GM23338 (cell line): ENCODE results near the gene LPIN1. TPM values are rescaled to one million over a fixed set of nuclear protein-coding genes. Genes with fewer than 3 reads are reported as not detected.

Experiments
- ATAC-seq: fragments of 200-7000 bp; cut with Tn5 transposase; 3 replicates; pipeline ENCODE4 v1.9.1; 2020
- DNase-seq: peaks from one replicate; pipeline ENCODE4 v3.0.0-alpha.2; 2015; ENCODE audit warnings: low spot score
- H2AFZ ChIP-seq: fragments of 200-600 bp; sonication (generic); 2 replicates; pipeline ENCODE4 v1.8.0; 2016; ENCODE audit warnings: antibody characterized with exemption, mild to moderate bottlenecking, moderate library complexity
- H3F3A ChIP-seq: fragments of 200-600 bp; sonication (generic); replicated peaks from 2 replicates; pipeline ENCODE4 v1.8.0; 2017; ENCODE audit warnings: antibody characterized with exemption, mixed run types, low read depth
- H3K27ac ChIP-seq: fragments of 200-600 bp; sonication (generic); 2 replicates; pipeline ENCODE4 v1.6.1; 2016; ENCODE audit warnings: low read depth
- H3K27me3 ChIP-seq: fragments of 200-600 bp; sonication (generic); 2 replicates; pipeline ENCODE4 v1.8.0; 2016; ENCODE audit warnings: mild to moderate bottlenecking, mixed run types, moderate library complexity; ENCODE audit not compliant: insufficient read depth
- H3K36me3 ChIP-seq: fragments of 200-600 bp; sonication (generic); 2 replicates; pipeline ENCODE4 v1.8.0; 2016; ENCODE audit warnings: mild to moderate bottlenecking; ENCODE audit not compliant: insufficient read depth
- H3K4me1 ChIP-seq: fragments of 200-600 bp; sonication (generic); 2 replicates; pipeline ENCODE4 v1.8.0; 2016; ENCODE audit warnings: mild to moderate bottlenecking, moderate library complexity; ENCODE audit not compliant: insufficient read depth
- H3K4me2 ChIP-seq: fragments of 200-600 bp; sonication (generic); 2 replicates; pipeline ENCODE4 v1.7.1; 2017; ENCODE audit warnings: mixed run types
- H3K4me3 ChIP-seq: fragments of 200-600 bp; sonication (generic); 2 replicates; pipeline ENCODE4 v1.6.1; 2016; ENCODE audit warnings: mixed run types
- H3K79me2 ChIP-seq: fragments of 200-600 bp; sonication (generic); replicated peaks from 2 replicates; pipeline ENCODE4 v1.8.0; 2017; ENCODE audit warnings: mild to moderate bottlenecking; ENCODE audit not compliant: insufficient read depth
- H3K9me2 ChIP-seq: fragments of 200-600 bp; sonication (generic); 2 replicates; pipeline ENCODE4 v1.8.0; 2017; ENCODE audit not compliant: insufficient read depth
- H4K20me1 ChIP-seq: fragments of 200-600 bp; sonication (generic); replicated peaks from 2 replicates; pipeline ENCODE4 v1.8.0; 2017; ENCODE audit warnings: mild to moderate bottlenecking; ENCODE audit not compliant: insufficient read depth
- H3K27ac Mint-ChIP-seq: 2 replicates; pipeline ENCODE4 v1.8.0; 2020; ENCODE audit warnings: inconsistent platforms, mild to moderate bottlenecking, moderate library complexity, mixed read lengths
- H3K27me3 Mint-ChIP-seq: 3 replicates; pipeline ENCODE4 v1.8.0; 2022; ENCODE audit warnings: low read depth, mild to moderate bottlenecking, moderate library complexity, mixed read lengths, inconsistent platforms; ENCODE audit not compliant: insufficient read depth, poor library complexity
- H3K36me3 Mint-ChIP-seq: 3 replicates; pipeline ENCODE4 v1.8.0; 2021; ENCODE audit warnings: low read depth, mild to moderate bottlenecking, inconsistent platforms, moderate library complexity, mixed read lengths
- H3K4me1 Mint-ChIP-seq: 3 replicates; pipeline ENCODE4 v1.8.0; 2020; ENCODE audit warnings: mild to moderate bottlenecking, inconsistent platforms, mixed read lengths
- H3K4me3 Mint-ChIP-seq: 3 replicates; pipeline ENCODE4 v1.8.0; 2021; ENCODE audit warnings: moderate library complexity, mild to moderate bottlenecking, inconsistent platforms, mixed read lengths
- H3K9me3 Mint-ChIP-seq: 3 replicates; pipeline ENCODE4 v1.8.0; 2020; ENCODE audit warnings: moderate library complexity, mild to moderate bottlenecking, inconsistent platforms, mixed read lengths
- CREB1 ChIP-seq: fragments of 250-450 bp; sonication (Bioruptor Pico); IDR thresholded peaks from 2 replicates; pipeline ENCODE4 v1.5.0; 2020; ENCODE audit warnings: low read depth, mild to moderate bottlenecking, moderate library complexity
- CTCF ChIP-seq, 2 experiments: fragments of 200-600 bp in 1 of 2; sonication (generic) in 1 of 2; conservative IDR thresholded peaks; 2 replicates each; pipeline versions ENCODE4 v1.5.1 to v1.6.1; 2016 to 2017; ENCODE audit warnings: antibody characterized with exemption in 2 of 2, low read depth in 2 of 2, mild to moderate bottlenecking in 2 of 2, moderate library complexity in 1 of 2
- ETS1 ChIP-seq: IDR thresholded peaks from 2 replicates; pipeline ENCODE4 v1.6.1; 2016; ENCODE audit warnings: antibody characterized with exemption
- EZH2 ChIP-seq: fragments of 200-600 bp; sonication (generic); IDR thresholded peaks from one replicate; pipeline ENCODE4 v1.8.0; 2017; ENCODE audit warnings: antibody characterized with exemption, mild to moderate bottlenecking, low read depth; ENCODE audit not compliant: unreplicated experiment
- EZH2phosphoT487 ChIP-seq: fragments of 200-600 bp; sonication (generic); IDR thresholded peaks from one replicate; pipeline ENCODE4 v1.8.1; 2018; ENCODE audit warnings: antibody characterized with exemption; ENCODE audit not compliant: unreplicated experiment
- JUNB ChIP-seq: IDR thresholded peaks from one replicate; pipeline ENCODE4 v1.6.1; 2016; ENCODE audit warnings: antibody characterized with exemption; ENCODE audit not compliant: unreplicated experiment
- NANOG ChIP-seq: IDR thresholded peaks from 2 replicates; pipeline ENCODE4 v1.6.1; 2016; ENCODE audit warnings: antibody characterized with exemption, borderline replicate concordance
- POLR2AphosphoS5 ChIP-seq: IDR thresholded peaks from 2 replicates; pipeline ENCODE4 v1.6.1; 2016; ENCODE audit warnings: antibody characterized with exemption, low read depth
- REST ChIP-seq: IDR thresholded peaks from one replicate; pipeline ENCODE4 v1.6.1; 2018; ENCODE audit warnings: antibody characterized with exemption; ENCODE audit not compliant: unreplicated experiment
- STAT1 ChIP-seq: IDR thresholded peaks from one replicate; pipeline ENCODE4 v1.6.1; 2016; ENCODE audit warnings: antibody characterized with exemption; ENCODE audit not compliant: unreplicated experiment
- ZNF114 ChIP-seq: fragments of 250-450 bp; sonication (Bioruptor Pico); IDR thresholded peaks from 2 replicates; pipeline ENCODE4 v1.5.0; 2020; ENCODE audit warnings: mild to moderate bottlenecking, moderate library complexity
- ZNF331 ChIP-seq: fragments of 250-450 bp; sonication (Bioruptor Pico); IDR thresholded peaks from 2 replicates; pipeline ENCODE4 v1.5.0; 2020; ENCODE audit warnings: low read depth, mild to moderate bottlenecking, moderate library complexity
- ZNF462 ChIP-seq: fragments of 250-450 bp; sonication (Bioruptor Pico); IDR thresholded peaks from 2 replicates; pipeline ENCODE4 v1.5.0; 2020; ENCODE audit warnings: mild to moderate bottlenecking, moderate library complexity
- polyA plus RNA-seq: library from polyadenylated mRNA; unstranded; fragments of >200 nt; fragmentation: Nextera tagmentation; extraction: Ambion mirVana; gene quantifications from 2 replicates; pipeline ENCODE4 v1.2.1, GENCODE V29; 2016
- total RNA-seq: library from RNA; depleted of rRNA; stranded (reverse); fragments of >200 nt; shearing (Covaris generic); gene quantifications from 2 replicates; pipeline ENCODE4 v1.2.3, GENCODE V29; 2014

The LPIN1 gene
- total and polyA plus RNA-seq, 2 experiments from 2014 or later, result 4.4 to 9.5 TPM

- DNase-seq (no peak), ATAC-seq (no peak)
- H3K27me3 ChIP-seq, result no peaks in the 10 kb centered on the region
- no peaks in the 10 kb centered on the region for H3K36me3 Mint-ChIP-seq
- H4K20me1 ChIP-seq, result no peaks in the 10 kb centered on the region
- H3K27me3 Mint-ChIP-seq, result peaks cover 4% of the 10 kb centered on the region
- H3K9me2 ChIP-seq, result 0 out of 2 replicates have a peak, but pooled peaks cover under 1% of the 10 kb centered on the region
- no peak overlapping the region for H3K4me3 Mint-ChIP-seq
- H3K27ac ChIP-seq, result no peak overlapping the region
- no peaks in the 10 kb centered on the region for H3K36me3 ChIP-seq
- no peak overlapping the region for H2AFZ ChIP-seq
- no peak overlapping the region for H3K27ac Mint-ChIP-seq
- H3K4me3 ChIP-seq, result no peak overlapping the region
- no peaks in the 10 kb centered on the region for H3K4me1 ChIP-seq
- no peaks in the 10 kb centered on the region for H3K4me1 Mint-ChIP-seq
- TF ChIP-seq REST (no peak), CTCF (conservative IDR thresholded peaks at IDR 0.05; ENCODE audit: low read depth in 2 of 2) (no peak), STAT1 (no peak), ZNF462 (CRISPR knock-in tag) (no peak), NANOG (no peak), EZH2 (no peak), ZNF331 (CRISPR knock-in tag) (no peak), CREB1 (no peak), ZNF114 (CRISPR knock-in tag) (no peak), ETS1 (no peak), POLR2AphosphoS5 (no peak), EZH2phosphoT487 (no peak), JUNB (no peak)
- no peaks in the 10 kb centered on the region for H3K79me2 ChIP-seq
- H3F3A ChIP-seq, result no peaks in the 10 kb centered on the region
- H3K4me2 ChIP-seq, result no peak overlapping the region
- H3K9me3 Mint-ChIP-seq, result no peaks in the 10 kb centered on the region
Measured at GRCh38 chr2:11699686-11700670, 46.5 kb upstream of the LPIN1 start.
